GM18873 (cell line): Measurements from ENCODE around the gene SPDYA.
A peak's percentile ranks its signal among the peaks of the same experiment; 100 is the strongest.

Experiments
- ATAC-seq: cut with Tn5 transposase; IDR thresholded peaks from one replicate; pipeline ENCODE4 v1.9.1; 2021; ENCODE audit warnings: mild to moderate bottlenecking, moderate library complexity, moderate number of reproducible peaks; ENCODE audit not compliant: unreplicated experiment, low FRiP score

Gene SPDYA

DNA sequence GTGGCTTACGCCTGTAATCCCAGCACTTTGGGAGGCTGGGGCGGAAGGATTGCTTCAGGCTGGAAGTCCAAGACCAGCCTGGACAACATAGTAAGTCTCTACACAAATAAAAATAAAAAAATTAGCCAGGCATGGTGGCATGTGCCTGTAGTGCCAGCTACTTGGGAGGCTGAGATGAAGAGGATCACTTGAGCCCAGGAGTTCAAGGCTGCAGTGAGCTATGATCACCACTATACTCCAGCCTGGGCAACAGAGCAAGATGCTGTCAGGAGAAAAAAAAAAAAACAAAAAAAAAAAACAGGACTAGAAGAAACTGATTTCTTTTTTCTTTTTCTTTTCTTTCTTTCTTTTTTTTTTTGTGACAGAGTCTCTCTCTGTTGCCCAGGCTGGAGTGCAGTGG lies 13.6 kb downstream of the SPDYA start:
- no peak for ATAC-seq

DNA sequence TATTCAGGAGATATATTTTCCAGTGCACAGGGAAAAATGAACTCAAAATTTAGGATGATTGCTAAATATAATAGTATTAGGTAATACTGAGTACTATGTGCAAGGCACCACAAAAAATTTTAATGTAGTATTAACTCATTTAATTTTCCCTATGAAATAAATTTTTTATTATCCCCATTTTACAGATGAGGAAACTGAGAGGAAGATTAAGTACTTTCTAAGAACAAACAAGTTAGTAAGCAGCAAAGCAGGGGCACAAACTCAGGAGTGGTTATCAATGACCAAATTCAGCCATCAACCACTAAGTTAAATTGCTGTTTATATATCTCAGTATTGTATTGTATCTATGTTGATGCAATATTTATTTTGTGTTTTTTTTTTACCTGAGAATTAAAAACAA lies 14.2 kb downstream of the SPDYA start:
- ATAC-seq, result no peak

DNA sequence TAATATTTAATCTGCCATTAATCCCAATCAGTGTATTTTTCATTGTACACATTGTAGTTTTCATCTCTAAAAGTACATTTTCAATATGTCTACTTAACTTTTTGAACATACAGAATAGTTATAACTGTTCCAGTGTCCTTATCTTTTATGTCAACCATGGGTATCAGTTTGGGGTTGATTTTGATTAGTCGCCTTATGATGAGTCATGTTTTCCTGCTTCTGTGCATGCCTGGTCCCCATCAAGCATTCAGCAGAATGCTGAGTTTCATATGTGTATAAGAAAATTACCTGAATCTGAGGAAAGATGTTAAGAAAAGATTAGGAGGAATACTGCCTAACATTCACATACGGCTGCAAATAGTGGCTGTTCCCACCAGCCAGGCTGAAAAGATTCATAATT lies 17.7 kb downstream of the SPDYA start:
- ATAC-seq, result no peak

DNA sequence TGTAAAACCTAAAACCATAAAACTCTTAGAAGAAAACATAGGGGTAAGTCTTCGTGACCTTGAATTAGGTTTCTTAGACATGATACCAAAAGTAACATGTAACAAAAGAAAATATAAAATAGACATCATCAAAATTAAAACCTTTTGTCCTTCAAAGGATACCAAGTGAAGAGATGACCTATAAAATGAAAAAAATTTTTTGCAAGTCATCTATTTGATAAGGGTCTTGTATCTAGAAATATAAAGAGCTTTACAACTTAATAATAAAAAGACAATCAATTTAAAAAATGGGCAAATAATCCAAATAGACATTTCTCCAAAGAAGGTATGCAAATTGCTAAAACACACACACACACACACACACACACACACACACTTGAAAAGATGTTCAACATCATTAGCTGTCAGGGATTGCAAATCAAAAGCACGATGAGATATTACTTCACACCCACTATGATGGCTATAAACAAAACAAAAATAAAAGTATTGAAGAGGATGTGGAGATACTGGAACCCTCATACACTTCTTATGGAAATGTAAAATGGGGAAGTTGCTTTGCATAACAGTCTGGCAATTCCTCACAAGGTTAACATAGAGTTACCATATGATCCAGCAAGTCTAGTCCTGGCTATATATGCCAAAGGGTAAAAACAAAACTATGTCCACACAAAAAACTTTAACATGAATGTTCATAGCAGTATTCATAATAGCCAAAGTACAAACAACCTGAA lies 23.3 kb downstream of the SPDYA start:
- no peak for ATAC-seq

DNA sequence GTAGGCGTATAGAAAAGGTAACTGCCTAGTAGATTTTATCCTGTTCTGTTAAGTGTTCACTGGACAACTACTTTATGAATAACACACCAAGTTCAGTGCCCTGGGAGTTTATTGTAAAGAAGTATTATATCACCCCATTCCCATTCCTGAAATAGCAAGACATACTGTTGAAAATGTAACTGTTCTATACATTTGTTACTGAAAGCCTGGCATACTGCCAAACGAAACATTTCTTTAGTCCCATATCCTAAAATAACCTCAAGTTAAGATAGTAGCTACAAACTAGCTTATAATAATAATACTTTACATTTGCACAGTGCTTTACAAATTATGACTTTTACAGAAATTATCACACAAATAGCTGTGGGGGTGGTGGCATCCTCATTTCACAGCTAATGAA lies 25.1 kb downstream of the SPDYA start:
- ATAC-seq, result no peak

DNA sequence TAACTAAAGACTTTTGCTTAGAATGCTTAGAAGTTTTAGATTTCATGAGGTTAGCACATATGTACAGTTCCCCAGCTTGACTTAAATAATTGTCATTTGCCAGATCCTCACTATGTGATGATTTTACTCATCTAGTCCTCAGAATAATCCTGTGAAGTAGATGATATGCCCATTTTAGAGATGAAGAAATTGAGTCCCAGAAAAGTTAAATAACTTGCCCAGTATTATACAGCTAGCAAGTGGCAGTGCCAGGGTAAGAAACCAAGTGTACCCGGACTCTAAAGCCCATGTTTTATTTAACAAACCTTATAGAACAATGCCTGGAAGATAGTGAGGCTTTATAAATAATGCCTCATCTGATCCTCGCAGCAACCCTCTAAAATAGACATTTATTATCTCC lies 28.3 kb downstream of the SPDYA start:
- ATAC-seq, result no peak

DNA sequence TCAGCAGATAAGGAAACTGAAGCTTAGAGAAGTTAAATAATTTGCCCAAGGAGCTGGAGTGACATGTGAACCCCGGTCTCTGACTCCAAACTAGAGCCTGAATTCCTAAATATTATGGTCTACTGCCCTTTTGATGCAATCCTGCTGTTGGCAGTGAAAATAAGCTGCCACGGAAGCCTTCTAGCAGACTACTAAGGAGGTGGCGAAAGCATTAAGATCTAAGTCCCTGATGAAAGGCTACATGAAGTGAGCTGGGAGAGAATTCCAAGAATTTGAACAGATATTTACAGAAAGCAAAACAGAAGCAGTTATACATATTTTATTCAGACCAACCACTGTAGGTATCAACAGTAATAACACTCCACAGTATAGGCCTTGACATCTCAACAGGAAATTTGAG lies 31.4 kb downstream of the SPDYA start:
- no peak for ATAC-seq

DNA sequence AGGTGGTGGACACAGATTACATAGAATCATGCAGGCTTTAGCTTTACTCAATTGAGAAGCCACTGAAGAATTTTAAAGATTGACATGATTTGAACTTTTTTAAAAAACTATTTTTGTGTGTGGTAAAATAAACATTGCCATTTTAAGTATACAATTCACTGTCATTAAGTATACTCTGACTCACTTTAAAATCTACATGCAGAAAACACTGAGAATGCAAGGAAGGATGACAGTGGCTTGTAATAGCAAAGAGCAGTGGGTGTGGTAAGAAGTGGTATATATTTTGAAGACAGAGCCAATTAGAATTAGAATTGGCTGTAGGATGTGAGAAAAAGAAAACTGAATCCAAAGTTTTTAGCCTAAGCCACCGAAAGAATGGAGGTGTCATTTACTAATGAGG lies 44.6 kb downstream of the SPDYA start:
- no peak for ATAC-seq

DNA sequence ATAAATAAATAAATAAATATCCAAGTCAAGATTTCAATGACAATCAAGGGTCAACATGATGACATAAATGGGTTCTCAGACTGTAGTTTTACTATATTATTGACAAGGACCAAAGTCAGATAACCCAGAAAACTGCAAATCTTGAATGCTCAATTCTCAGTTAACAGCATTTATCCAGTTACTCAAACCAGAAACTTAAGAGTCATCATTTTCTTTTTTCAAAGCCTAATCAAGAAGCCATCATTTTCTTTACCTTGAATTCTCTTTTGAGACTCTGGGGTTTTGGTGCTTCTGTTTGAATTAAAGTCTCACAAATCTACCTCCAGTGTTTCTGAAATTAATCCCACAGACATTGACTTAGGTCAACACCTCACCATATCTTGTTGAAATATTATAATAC lies 45.3 kb downstream of the SPDYA start:
- ATAC-seq, result no peak

DNA sequence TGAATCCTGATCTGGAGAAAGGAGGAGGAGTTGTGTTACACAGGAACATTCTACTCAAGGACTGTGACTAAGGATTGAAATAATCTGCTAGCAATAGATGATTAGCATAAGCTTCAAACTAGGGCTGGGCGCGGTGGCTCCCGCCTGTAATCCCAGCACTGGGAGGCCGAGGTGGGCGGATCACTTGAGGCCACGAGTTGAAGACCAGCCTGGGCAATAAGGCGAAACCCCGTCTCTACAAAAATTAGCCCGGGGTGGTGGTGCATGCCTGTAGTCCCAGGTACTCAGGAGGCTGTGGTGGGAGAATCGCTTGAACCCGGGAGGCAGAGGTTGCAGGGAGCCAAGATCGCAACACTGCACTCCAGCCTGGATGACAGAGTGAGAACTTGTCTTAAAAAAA lies 58.0 kb downstream of the SPDYA start:
- ATAC-seq, result no peak

DNA sequence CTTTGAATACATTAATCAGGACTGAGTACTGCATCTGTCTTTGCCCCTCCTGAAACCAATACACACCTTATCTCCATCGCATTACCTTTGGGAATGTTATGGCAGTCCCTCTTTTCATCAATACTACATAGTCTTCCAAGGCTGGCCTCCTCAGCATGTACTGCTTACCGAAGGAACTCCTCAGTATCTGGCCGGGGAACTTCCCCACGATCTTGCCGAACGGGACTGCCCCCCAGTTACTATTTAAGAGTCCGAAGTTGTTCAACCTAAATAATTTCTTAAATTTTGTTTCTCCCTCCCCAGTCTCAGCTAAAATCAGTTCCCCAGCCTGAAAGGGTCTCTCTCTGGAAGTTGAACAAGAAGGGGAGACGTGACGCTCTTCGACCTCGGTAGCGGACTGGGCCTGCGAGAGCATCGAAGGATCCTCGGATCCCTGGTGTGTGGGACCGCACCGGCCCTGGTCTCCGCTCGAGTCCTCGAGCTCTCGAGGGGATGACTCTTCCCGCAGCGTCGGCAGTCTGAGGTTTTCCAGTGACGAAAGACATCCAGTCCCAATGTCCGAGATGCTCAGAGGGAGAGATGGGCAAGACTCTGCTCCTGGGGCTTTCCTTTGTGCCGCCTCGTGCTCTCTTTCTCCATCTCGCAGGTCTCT lies 59.0 kb downstream of the SPDYA start:
- ATAC-seq, result peak; percentile 2

DNA sequence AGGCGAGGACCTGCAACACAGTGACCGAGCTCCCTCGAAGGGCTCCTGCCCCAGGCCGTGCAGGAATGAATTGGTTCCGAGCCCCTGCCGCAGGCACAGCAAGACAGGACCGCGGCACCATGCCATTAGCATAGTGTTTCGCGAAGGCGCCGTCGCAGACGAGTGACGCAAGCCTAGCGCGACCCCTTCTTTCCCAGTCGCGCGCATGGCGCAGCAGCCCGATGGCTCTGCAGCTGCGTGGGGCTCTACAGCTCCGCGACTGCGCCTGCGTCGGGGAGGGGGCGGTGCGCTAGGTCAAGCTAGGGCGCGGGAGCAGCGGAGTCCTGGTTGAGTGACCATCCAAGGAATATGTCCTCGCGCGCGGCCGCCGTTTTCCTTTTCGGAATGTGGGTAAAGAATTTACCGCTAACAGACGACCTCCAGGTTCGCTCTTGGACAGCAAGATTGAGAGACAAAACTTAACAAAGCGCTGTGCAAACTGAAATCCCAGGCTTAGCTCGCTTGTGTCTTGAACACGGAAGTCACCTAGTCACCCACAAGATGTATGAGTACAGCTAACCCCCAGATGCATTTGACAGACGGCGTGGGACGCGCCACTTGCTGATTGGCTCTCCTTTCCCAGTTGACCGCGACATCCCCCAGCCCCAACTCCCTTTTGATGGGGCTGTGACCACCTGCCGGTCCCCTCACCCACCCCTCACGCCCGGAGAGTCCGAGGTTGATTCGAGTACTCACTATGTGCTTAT lies 59.7 kb downstream of the SPDYA start, which contains the start of gene TRMT61B:
Gene TRMT61B, minus strand, starts transcription at position 164 of the 746 bp plus-strand sequence. Its CDS starts 32 bp downstream, at position 132.
- ATAC-seq, result peak; percentile 85

DNA sequence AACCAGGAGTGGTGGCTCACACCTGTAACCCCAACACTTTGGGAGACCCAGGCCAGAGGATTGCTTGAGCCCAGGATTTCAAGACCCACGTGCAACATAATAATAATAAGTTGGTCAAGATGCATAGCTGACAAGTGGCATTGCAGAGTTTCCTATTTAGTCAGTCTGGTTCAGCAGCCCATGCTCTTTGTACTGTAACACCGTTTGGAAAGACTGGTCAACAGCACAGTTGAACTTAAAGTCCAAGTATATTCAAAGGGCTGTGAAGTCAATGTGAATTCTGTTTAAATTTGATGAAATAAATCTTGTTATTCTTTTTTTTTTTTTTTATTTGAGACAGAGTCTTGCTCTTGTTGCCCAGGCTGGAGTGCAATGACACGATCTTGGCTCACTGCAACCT lies 61.0 kb downstream of the SPDYA start:
- ATAC-seq, result no peak

DNA sequence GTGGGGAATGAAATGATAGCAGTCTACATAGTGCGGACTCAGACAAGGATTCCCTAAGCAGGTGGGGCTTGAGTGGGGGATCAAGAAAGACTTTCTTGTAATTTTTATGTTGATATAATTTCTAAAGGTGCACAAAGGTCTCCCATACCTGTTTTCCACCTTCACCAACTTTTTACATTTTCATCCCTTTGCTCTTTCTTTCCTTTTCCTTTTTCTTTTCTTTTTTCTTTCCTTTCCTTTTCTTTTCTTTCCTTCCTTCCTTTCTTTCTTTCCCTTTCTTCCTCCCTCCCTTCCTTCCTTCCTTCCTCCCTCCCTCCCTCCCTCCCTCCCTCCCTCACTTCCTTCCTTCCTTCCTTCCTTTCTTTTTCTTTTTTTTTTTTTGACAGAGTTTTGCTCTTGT lies 69.6 kb downstream of the SPDYA start:
- no peak for ATAC-seq

DNA sequence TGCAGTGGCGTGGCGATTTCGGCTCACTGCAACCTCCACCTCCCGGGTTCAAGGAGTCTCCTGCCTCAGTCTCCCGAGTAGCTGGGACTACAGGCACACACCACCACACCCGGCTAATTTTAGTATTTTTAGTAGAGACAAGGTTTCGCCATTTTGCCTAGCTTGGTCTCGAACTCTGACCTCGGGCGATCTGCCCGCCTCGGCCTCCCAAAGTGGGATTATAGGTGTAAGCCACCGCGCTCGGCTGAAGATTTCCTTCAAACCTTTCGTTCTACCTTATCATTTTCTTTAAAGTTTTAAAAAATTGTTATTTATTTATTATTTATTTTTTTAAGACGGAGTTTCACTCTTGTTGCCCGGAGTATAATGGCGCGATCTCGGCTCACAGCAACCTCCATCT lies 82.9 kb downstream of the SPDYA start:
- ATAC-seq, result no peak

DNA sequence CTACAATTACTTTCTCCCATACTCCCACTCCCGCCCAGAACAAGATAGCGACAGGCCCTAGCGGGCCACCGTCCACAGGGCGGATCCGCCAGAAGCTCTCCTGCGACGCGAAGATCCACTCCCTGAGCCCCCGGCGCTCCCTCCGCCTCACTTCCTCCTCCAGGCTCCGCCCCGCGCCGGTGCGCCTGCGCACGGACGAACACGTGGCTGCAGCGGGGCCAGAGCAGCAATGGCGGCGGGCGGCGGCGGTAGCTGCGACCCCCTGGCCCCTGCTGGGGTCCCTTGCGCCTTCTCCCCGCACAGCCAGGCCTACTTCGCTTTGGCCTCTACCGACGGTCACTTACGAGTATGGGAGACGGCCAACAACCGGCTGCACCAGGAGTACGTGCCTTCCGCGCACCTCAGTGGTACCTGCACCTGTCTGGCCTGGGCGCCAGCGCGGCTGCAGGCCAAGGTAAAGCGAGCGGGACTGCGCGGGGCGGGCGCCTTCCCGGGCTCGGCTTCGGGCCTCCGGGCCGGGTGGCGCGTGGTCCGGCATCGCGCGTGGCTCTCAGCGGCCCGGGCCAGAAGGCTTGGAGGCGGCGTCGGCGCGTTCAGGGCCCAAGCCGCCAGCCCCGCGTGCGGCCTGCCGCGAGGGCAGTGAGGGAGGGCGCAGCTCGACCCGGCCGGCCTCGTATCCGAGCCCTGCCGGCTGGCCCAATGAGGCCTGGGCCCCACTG lies 84.0 kb downstream of the SPDYA start, which contains the start of gene WDR43:
Gene WDR43, plus strand, starts transcription at position 198 of the 719 bp plus-strand sequence. Its CDS starts 32 bp downstream, at position 230.
- ATAC-seq, result peak; percentile 81

DNA sequence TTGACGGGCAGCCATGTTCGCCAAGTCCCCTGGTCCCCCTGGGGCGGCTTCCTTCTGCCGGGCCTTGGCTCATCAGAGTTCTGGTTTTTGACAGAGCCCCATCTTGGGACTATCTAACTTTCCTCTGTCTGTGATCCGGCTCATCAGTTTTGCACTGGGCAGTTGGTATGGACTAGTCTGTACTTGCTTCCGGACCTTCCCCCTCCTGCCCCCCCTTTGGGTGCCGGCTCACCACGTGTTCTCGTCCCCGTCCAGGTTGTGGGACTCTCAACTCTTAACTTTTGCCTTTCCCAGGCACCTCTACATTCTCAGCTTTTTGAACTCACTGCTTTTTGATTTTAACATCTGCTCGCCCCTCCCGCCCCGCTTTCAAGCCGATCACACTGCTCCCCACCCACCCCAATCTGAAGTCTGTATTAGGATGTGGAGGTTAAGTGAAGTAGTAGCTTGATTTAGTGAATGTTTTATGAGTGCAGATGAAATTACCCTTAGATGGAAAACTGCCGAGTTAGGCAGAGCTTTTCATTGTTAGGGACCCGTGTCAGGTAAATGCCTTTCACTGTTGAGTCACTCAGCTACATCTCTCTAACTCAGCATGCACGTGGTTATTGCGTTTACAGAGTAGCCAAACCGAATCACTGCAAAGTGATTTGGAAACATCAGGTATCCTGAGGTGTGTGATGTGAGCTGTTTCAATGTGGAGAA lies 84.7 kb downstream of the SPDYA start:
- ATAC-seq, result peak; percentile 11

DNA sequence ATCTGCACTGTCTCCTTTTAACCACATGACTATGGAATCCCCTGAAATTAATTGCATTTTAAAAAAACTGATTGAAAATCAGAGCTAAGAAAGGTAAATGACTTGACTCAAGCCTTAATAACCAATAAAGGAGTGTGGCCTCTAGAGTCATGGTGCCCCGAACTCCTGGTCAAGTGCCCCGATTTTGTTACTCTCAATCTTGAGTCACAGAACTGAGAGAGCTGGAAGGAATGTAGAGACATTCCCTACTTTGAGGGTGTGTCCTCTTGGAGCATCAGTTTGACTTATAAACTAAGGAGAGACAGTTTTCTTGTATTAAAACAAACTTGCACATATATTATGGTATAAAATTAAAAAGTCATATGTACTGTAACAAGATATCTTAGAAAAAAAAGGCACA lies 86.3 kb downstream of the SPDYA start:
- ATAC-seq, result no peak

DNA sequence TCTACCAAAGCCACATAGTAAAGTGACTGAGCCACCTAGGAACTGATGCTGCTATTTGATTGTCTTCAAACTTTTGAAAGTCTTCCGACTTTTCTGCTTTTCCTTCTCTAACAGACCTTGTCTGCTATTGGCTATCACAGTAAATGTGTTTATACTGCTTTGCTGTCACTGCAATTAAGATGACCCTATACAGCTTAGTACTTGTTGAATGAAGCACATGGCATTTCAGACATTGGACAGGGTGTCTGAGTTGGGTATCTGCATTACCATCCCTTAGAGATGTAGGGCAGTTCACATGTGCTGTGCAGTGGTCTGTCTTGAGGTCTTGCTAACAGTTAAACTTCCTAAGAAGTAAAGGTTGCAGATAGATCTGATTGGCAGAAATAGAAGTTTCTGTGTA lies 87.4 kb downstream of the SPDYA start:
- ATAC-seq, result no peak
